Tibial artery (tissue), 4 donors: Measurements from ENCODE around the gene SLC25A20.

Experiments used
- DNase-seq, 2 donors: peaks; one replicate each; pipeline ENCODE4 v3.0.0-alpha.2; 2019
- H3K27ac ChIP-seq, 2 donors: fragments of 200-600 bp; sonication (generic) in 1 of 2; 1 replicate in 1 of 2; 2 replicates in 1 of 2; pipeline ENCODE4 v1.5.1; 2018 to 2019; ENCODE audit warnings: mild to moderate bottlenecking in 1 of 2
- H3K27me3 ChIP-seq, 2 donors: fragments of 200-600 bp; sonication (generic) in 1 of 2; one replicate each; pipeline versions ENCODE4 v1.5.1 to v1.6.0; 2016 to 2019
- H3K36me3 ChIP-seq, 3 donors: fragments of 200-600 bp; sonication (generic) in 2 of 3; one replicate each; pipeline ENCODE4 v1.5.1; 2016 to 2019; ENCODE audit warnings: mild to moderate bottlenecking in 2 of 3
- H3K4me1 ChIP-seq, 4 donors: fragments of 200-600 bp; sonication (generic) in 2 of 4; 1 replicate in 3 of 4; 2 replicates in 1 of 4; pipeline ENCODE4 v1.5.1; 2016 to 2019
- H3K4me3 ChIP-seq, 2 donors: fragments of 200-600 bp; sonication (generic) in 1 of 2; 1 replicate in 1 of 2; 2 replicates in 1 of 2; pipeline ENCODE4 v1.5.1; 2018 to 2019; ENCODE audit warnings: mild to moderate bottlenecking in 2 of 2
- H3K9me3 ChIP-seq, 3 donors: fragments of 200-600 bp; sonication (generic) in 1 of 3; one replicate each; pipeline ENCODE4 v1.5.1; 2016 to 2019
- CTCF ChIP-seq, 2 experiments: fragments of 200-600 bp in 1 of 2; fragments of 450-650 bp in 1 of 2; IDR thresholded peaks; one replicate each; pipeline ENCODE4 v1.5.1; 2017 to 2019; ENCODE audit warnings: antibody characterized with exemption in 2 of 2, mild to moderate bottlenecking in 1 of 2, moderate library complexity in 1 of 2
- intact Hi-C: fragments of 100-400 bp; cut with DNase I; formaldehyde crosslinking; loops from one replicate; pipeline ENCODE4 v1.15.0; 2023; ENCODE audit warnings: low total_unique reads

The SLC25A20 gene

GRCh38 chr3:48896936-48897335 lies 1.7 kb downstream of the SLC25A20 start:
- DNase-seq = no peak
- peaks cover 6 to 12% (median 10%) of the 10 kb centered on the region in 4 donors for H3K4me1 ChIP-seq
- intact Hi-C loops = no loop called here
- no peaks in the 10 kb centered on the region for H3K27me3 ChIP-seq
- no peaks in the 10 kb centered on the region for H3K9me3 ChIP-seq
- H3K4me3 ChIP-seq = no peak overlapping the region
- H3K36me3 ChIP-seq = peaks cover 0 to under 1% (median 0%) of the 10 kb centered on the region in 3 donors
- TF ChIP-seq CTCF (IDR thresholded peaks at IDR 0.05) = no peak
- H3K27ac ChIP-seq = no peak overlapping the region

GRCh38 chr3:48894516-48894915 lies 4.2 kb downstream of the SLC25A20 start:
- H3K9me3 ChIP-seq = no peaks in the 10 kb centered on the region
- no peaks in the 10 kb centered on the region for H3K27me3 ChIP-seq
- intact Hi-C loops = no loop called here
- no peak overlapping the region for H3K27ac ChIP-seq
- H3K36me3 ChIP-seq = peaks cover 0 to 11% (median 4%) of the 10 kb centered on the region in 3 donors
- H3K4me1 ChIP-seq = peaks cover 6 to 12% (median 10%) of the 10 kb centered on the region in 4 donors
- no peak overlapping the region for H3K4me3 ChIP-seq
- DNase-seq = no peak
- no peak for TF ChIP-seq CTCF (IDR thresholded peaks at IDR 0.05)

GRCh38 chr3:48891606-48892005 lies 7.1 kb downstream of the SLC25A20 start:
- H3K4me1 ChIP-seq = no peaks in the 10 kb centered on the region
- no peaks in the 10 kb centered on the region for H3K9me3 ChIP-seq
- no peak overlapping the region for H3K27ac ChIP-seq
- H3K36me3 ChIP-seq = peaks cover 0 to 20% (median 17%) of the 10 kb centered on the region in 3 donors
- no peak for DNase-seq
- no peaks in the 10 kb centered on the region for H3K27me3 ChIP-seq
- intact Hi-C loops = no loop called here
- H3K4me3 ChIP-seq = no peak overlapping the region
- TF ChIP-seq CTCF (IDR thresholded peaks at IDR 0.05) = no peak

GRCh38 chr3:48885753-48886152 lies 12.9 kb downstream of the SLC25A20 start:
- TF ChIP-seq CTCF (IDR thresholded peaks at IDR 0.05) = no peak
- no peaks in the 10 kb centered on the region for H3K27me3 ChIP-seq
- H3K4me1 ChIP-seq = no peaks in the 10 kb centered on the region
- no peak overlapping the region for H3K27ac ChIP-seq
- intact Hi-C loops = no loop called here
- peaks cover 10 to 53% (median 23%) of the 10 kb centered on the region in 3 donors for H3K36me3 ChIP-seq
- no peaks in the 10 kb centered on the region for H3K9me3 ChIP-seq
- H3K4me3 ChIP-seq = no peak overlapping the region
- DNase-seq = no peak

- TF ChIP-seq CTCF (IDR thresholded peaks at IDR 0.05) = no peak
- no peak overlapping the region for H3K4me3 ChIP-seq
- peaks cover 10 to 66% (median 24%) of the 10 kb centered on the region in 3 donors for H3K36me3 ChIP-seq
- no peaks in the 10 kb centered on the region for H3K4me1 ChIP-seq
- no peaks in the 10 kb centered on the region for H3K9me3 ChIP-seq
- H3K27me3 ChIP-seq = no peaks in the 10 kb centered on the region
- no peak for DNase-seq
- intact Hi-C loops = no loop called here
- no peak overlapping the region for H3K27ac ChIP-seq
Measured at GRCh38 chr3:48881652-48882114, 17.0 kb downstream of the SLC25A20 start.

- intact Hi-C loops = no loop called here
- H3K9me3 ChIP-seq = no peaks in the 10 kb centered on the region
- H3K36me3 ChIP-seq = peaks cover 10 to 66% (median 24%) of the 10 kb centered on the region in 3 donors
- DNase-seq = no peak
- no peaks in the 10 kb centered on the region for H3K4me1 ChIP-seq
- no peak for TF ChIP-seq CTCF (IDR thresholded peaks at IDR 0.05)
- H3K27me3 ChIP-seq = no peaks in the 10 kb centered on the region
- no peak overlapping the region for H3K27ac ChIP-seq
- H3K4me3 ChIP-seq = no peak overlapping the region
Measured at GRCh38 chr3:48881006-48881405, 17.7 kb downstream of the SLC25A20 start.
